HG02642 (cell line): ENCODE results near the gene APCDD1L.
"Not testable (repeated sequence)": the region's sequence is repeated elsewhere in the genome, so short reads cannot be mapped to it uniquely, and the experiment has no call there.

Source experiments
- ATAC-seq: cut with Tn5 transposase; IDR thresholded peaks from one replicate; pipeline ENCODE4 v1.9.1; 2021; ENCODE audit warnings: mild to moderate bottlenecking; ENCODE audit not compliant: unreplicated experiment, poor library complexity

APCDD1L gene

GRCh38 chr20:58424218-58424969, 90.8 kb downstream of the APCDD1L start:
- ATAC-seq: no peak

- no peak for ATAC-seq
These were observed 93.7 kb downstream of the APCDD1L start for GRCh38 chr20:58421497-58421850.

- ATAC-seq: no peak
These were observed 94.3 kb downstream of the APCDD1L start for GRCh38 chr20:58420798-58421496.

GRCh38 chr20:58418949-58419748, 96.0 kb downstream of the APCDD1L start:
- ATAC-seq: no peak

- ATAC-seq: no peak
These were observed 97.8 kb downstream of the APCDD1L start for GRCh38 chr20:58417438-58417837.

- ATAC-seq: no peak
These were observed 98.4 kb downstream of the APCDD1L start for GRCh38 chr20:58416835-58417234.

- no peak for ATAC-seq
These were observed 99.1 kb downstream of the APCDD1L start for GRCh38 chr20:58416057-58416456.

GRCh38 chr20:58414786-58415185, 100.4 kb downstream of the APCDD1L start:
- ATAC-seq: not testable (repeated sequence)

- not testable (repeated sequence) for ATAC-seq
These were observed 101.0 kb downstream of the APCDD1L start for GRCh38 chr20:58414216-58414615.
